ENCODE measurements around the gene CLIC4. TPM values are rescaled to one million over a fixed set of nuclear protein-coding genes. Genes with fewer than 3 reads are reported as not detected.
A peak's percentile ranks its signal among the peaks of the same experiment; 100 is the strongest.

Gene CLIC4
- total and polyA plus RNA-seq, 2 of the 8 experiments (the other 6 are each of a cell fraction or from before 2014, with no cell fraction given) = 77.5 to 293 TPM

DNA sequence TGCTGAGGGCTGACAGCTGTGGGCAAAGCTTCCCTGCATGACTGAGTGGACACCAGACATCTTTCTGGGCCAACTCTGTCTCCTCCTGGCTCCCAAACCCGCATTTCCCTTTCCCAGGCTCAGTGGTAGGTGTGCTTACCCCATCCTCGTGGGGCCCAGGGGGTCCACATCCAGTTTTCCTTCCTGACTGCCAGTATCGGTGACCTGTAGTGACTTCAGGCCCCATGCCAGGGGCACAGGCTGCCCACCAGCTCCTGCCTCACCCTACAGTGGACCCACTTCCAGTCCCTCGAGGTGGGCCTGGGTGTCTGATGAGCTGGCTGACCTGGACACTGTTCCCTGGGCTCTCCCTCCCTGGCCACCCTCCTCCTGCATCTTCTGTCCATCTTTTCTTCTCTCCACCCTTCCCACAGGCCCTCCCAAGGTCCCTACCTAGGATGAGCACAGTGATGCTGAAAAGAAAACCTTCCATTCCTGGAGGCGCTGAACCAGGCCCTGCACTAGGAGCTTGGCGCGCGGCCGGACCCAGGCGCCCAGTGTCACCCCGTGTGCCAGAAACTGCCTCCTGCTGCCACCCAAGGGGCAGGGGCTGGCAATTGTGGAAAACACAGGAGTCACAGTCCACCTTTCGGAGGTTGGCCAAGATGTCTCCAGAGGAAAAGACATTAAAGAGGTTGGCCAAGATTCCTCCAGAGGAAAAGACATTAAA lies 117.7 kb downstream of the CLIC4 start:
- peaks cover 0 to 4% (median 4%) of the 10 kb centered on the region in 4 experiments; a peak in 3 of 7 replicates for H3K4me1 ChIP-seq (replicated peaks in 1 of 4; ENCODE audit: control insufficient read depth in 3 of 4, insufficient read depth in 4 of 4, low read length in 3 of 4)
- no peak overlapping the region for H3K4ac ChIP-seq (replicated peaks; ENCODE audit: insufficient read length, low read depth, low read length)
- no peak overlapping the region for H3K4me2 ChIP-seq (ENCODE audit: insufficient read depth in 1 of 2, low read depth in 2 of 2, low read length in 2 of 2)
- H3K56ac ChIP-seq (replicated peaks; ENCODE audit: insufficient read length, low read depth, low read length) = no peak overlapping the region
- no peak overlapping the region for H4K8ac ChIP-seq (ENCODE audit: extremely low read depth, insufficient read depth, low read length)
- no peak overlapping the region for H3K23ac ChIP-seq (ENCODE audit: insufficient read length)
- peaks cover 0 to 5% (median 0%) of the 10 kb centered on the region in 4 experiments; a peak in 2 of 7 replicates for H3K27me3 ChIP-seq (replicated peaks in 1 of 4; ENCODE audit: control insufficient read depth in 3 of 4, extremely low read depth in 1 of 4, insufficient read depth in 3 of 4, low read length in 3 of 4)
- no peak overlapping the region for H2BK15ac ChIP-seq (ENCODE audit: low read length)
- H2BK20ac ChIP-seq (ENCODE audit: low read length) = no peak overlapping the region
- H3K9me3 ChIP-seq (ENCODE audit: insufficient read depth in 2 of 2, low read depth in 1 of 2, low read length in 1 of 2) = no peaks in the 10 kb centered on the region
- CTCF ChIA-PET (ENCODE audit: partially characterized antibody) = interaction anchor here (0.8 to 3.0 kb wide), 17 partner anchors 12 to 343 kb away, joined by 3 to 15 read pairs (median 5); no protein-coding TSS in a partner anchor
- no peak overlapping the region for H3K18ac ChIP-seq (ENCODE audit: extremely low read depth, low read length)
- H4K5ac ChIP-seq (ENCODE audit: insufficient read length, low read depth, low read length) = no peak overlapping the region
- TF ChIP-seq RNF2 (IDR thresholded peaks at IDR 0.05; ENCODE audit: borderline replicate concordance, low read depth, low read length, missing control alignments, poor library complexity, severe bottlenecking) (no peak), TCF12 (IDR thresholded peaks at IDR 0.05; ENCODE audit: low read depth, low read length) (no peak), POLR2AphosphoS5 (IDR thresholded peaks at IDR 0.05; ENCODE audit: low read depth, low read length) (no peak), POU5F1 (IDR thresholded peaks at IDR 0.05; ENCODE audit: low read depth, low read length) (no peak), CHD2 (IDR thresholded peaks at IDR 0.05; ENCODE audit: low read length) (no peak), TAF7 (optimal IDR thresholded peaks at IDR 0.05; ENCODE audit: borderline replicate concordance, low read depth, low read length) (no peak), NRF1 (IDR thresholded peaks at IDR 0.05; ENCODE audit: low read depth, low read length) (no peak)
- no peaks in the 10 kb centered on the region for H3K79me2 ChIP-seq (ENCODE audit: control insufficient read depth in 1 of 2, insufficient read depth in 2 of 2, low read length in 2 of 2)
- FAIRE-seq (no peak), DNase-seq (ENCODE audit: low read depth in 1 of 2, low spot score in 2 of 2) (no peak)
- POLR2A ChIA-PET (ENCODE audit: partially characterized antibody) = interaction anchor here (1.9 kb wide), 1 partner anchor 15 kb away, joined by 6 read pairs; no protein-coding TSS in a partner anchor
- H2AK5ac ChIP-seq (ENCODE audit: low read depth, low read length) = 0 out of 2 replicates have a peak overlapping the region, but pooled peaks have one; percentile 86
- H3K4me3 ChIP-seq (ENCODE audit: extremely low read depth in 1 of 4, insufficient read depth in 2 of 4, low read depth in 3 of 4, low read length in 4 of 4) = no peak overlapping the region
- H3K9ac ChIP-seq (replicated peaks in 1 of 4; ENCODE audit: extremely low read depth in 1 of 4, low read depth in 3 of 4, low read length in 3 of 4) = no peak overlapping the region
- H4K91ac ChIP-seq (replicated peaks; ENCODE audit: insufficient read length, low read length) = no peak overlapping the region
- no peaks in the 10 kb centered on the region for H3K36me3 ChIP-seq (ENCODE audit: control insufficient read depth in 2 of 4, insufficient read depth in 4 of 4, low read length in 3 of 4)
- H3K27ac ChIP-seq (ENCODE audit: low read depth, low read length) = no peak overlapping the region
- H2AFZ ChIP-seq (ENCODE audit: low read length) = no peak overlapping the region
- 91% methylated on average over 11 of the region's 12 CpGs; no CpG with 5 or more reads in 1 of the 2 experiments for WGBS, 2 experiments (ENCODE audit: extremely low coverage in 1 of 2, insufficient coverage in 1 of 2, insufficient read length in 1 of 2, insufficient replicate concordance in 2 of 2, low coverage in 1 of 2, low lambda C conversion rate in 2 of 2, missing lambda C conversion rate in 1 of 2)
- no peak overlapping the region for H2BK120ac ChIP-seq (replicated peaks; ENCODE audit: low read depth, low read length)
- H4K20me1 ChIP-seq (replicated peaks in 1 of 2; ENCODE audit: control insufficient read depth in 1 of 2, insufficient read depth in 2 of 2, low read length in 2 of 2) = no peaks in the 10 kb centered on the region
- no peak overlapping the region for H2BK12ac ChIP-seq (ENCODE audit: low read depth, low read length)
- no peak overlapping the region for H2BK5ac ChIP-seq (ENCODE audit: low read depth, low read length)
- H3K14ac ChIP-seq (ENCODE audit: insufficient read length) = no peak overlapping the region
- H3K23me2 ChIP-seq (ENCODE audit: low read depth, low read length) = no peaks in the 10 kb centered on the region
- H3K79me1 ChIP-seq (ENCODE audit: low read depth, low read length) = no peaks in the 10 kb centered on the region
